HepG2 (cell line): Measurements from ENCODE around the gene CISD2. TPM values are rescaled to one million over a fixed set of nuclear protein-coding genes. Genes with fewer than 3 reads are reported as not detected.

Experiments
- ERF ChIP-seq: IDR thresholded peaks from 2 replicates; pipeline ENCODE4 v1.6.1; 2018; ENCODE audit warnings: missing biosample characterization, missing genetic modification reagents
- KLF15 ChIP-seq: sonication (generic); formaldehyde crosslinking; IDR thresholded peaks from 2 replicates; pipeline ENCODE4 v1.8.1; 2023; ENCODE audit warnings: borderline replicate concordance, mild to moderate bottlenecking, inconsistent platforms, missing genetic modification reagents, mixed read lengths
- NR2F1 ChIP-seq, 2 experiments: fragments of 450-650 bp in 1 of 2; formaldehyde crosslinking in 1 of 2; IDR thresholded peaks; 2 replicates each; pipeline versions ENCODE4 v1.5.0 to v1.6.1; 2016 to 2020; ENCODE audit warnings: mild to moderate bottlenecking in 1 of 2, missing compliant biosample characterization in 1 of 2, missing genetic modification reagents in 1 of 2, moderate library complexity in 1 of 2
- SP140L ChIP-seq: sonication (generic); formaldehyde crosslinking; IDR thresholded peaks from 2 replicates; pipeline ENCODE4 v1.4.0; 2020; ENCODE audit warnings: missing genetic modification reagents, borderline replicate concordance
- ZBTB8A ChIP-seq: sonication (generic); formaldehyde crosslinking; IDR thresholded peaks from 2 replicates; pipeline ENCODE4 v1.4.0; 2020; ENCODE audit warnings: mild to moderate bottlenecking, low read depth, missing genetic modification reagents, borderline replicate concordance
- ZFX ChIP-seq: sonication (generic); formaldehyde crosslinking; IDR thresholded peaks from 2 replicates; pipeline ENCODE4 v1.4.0; 2020; ENCODE audit warnings: mild to moderate bottlenecking, low read depth, missing genetic modification reagents, moderate library complexity
- ZMYM4 ChIP-seq: sonication (generic); formaldehyde crosslinking; IDR thresholded peaks from 2 replicates; pipeline ENCODE4 v1.8.1; 2023; ENCODE audit warnings: mild to moderate bottlenecking, missing genetic modification reagents
- ZNF124 ChIP-seq: sonication (generic); formaldehyde crosslinking; IDR thresholded peaks from 2 replicates; pipeline ENCODE4 v1.4.0; 2020; ENCODE audit warnings: missing genetic modification reagents
- ZNF263 ChIP-seq: sonication (generic); formaldehyde crosslinking; IDR thresholded peaks from 2 replicates; pipeline ENCODE4 v1.4.0; 2020; ENCODE audit warnings: missing genetic modification reagents
- ZNF407 ChIP-seq: sonication (generic); formaldehyde crosslinking; IDR thresholded peaks from one replicate; pipeline ENCODE4 v1.5.1; 2020; ENCODE audit warnings: mild to moderate bottlenecking, missing genetic modification reagents; ENCODE audit errors: not compliant biosample characterization
- ZNF432 ChIP-seq: sonication (generic); formaldehyde crosslinking; IDR thresholded peaks from 2 replicates; pipeline ENCODE4 v1.5.0; 2020; ENCODE audit warnings: missing genetic modification reagents, mild to moderate bottlenecking, borderline replicate concordance
- polyA plus RNA-seq, 8 experiments: library from polyadenylated mRNA; depleted of rRNA in 3 of 8; stranded (reverse) in 7 of 8; unstranded in 1 of 8; fragments of >200 nt; fragmentation: Illumina TruSeq in 4 of 8; extraction: Trizol in 4 of 8; gene quantifications; 2 replicates each; pipeline versions ENCODE4 v1.2.1 to v1.2.3, GENCODE V29; 2011 to 2016; ENCODE audit warnings: low read depth in 4 of 8, missing spikeins in 1 of 8, mixed read lengths in 1 of 8; ENCODE audit not compliant: insufficient read depth in 1 of 8
- total RNA-seq, 5 experiments: library from RNA; depleted of rRNA; stranded (reverse); fragments of >200 nt; fragmentation: Illumina TruSeq; extraction: Trizol; gene quantifications; 2 replicates each; pipeline ENCODE4 v1.2.3, GENCODE V29; 2016; ENCODE audit warnings: low read depth in 1 of 5
- TF ChIP-seq, protein P1 (sequence below): sonication (generic); formaldehyde crosslinking; IDR thresholded peaks from 2 replicates; pipeline ENCODE4 v1.9.0; 2021; ENCODE audit warnings: missing genetic modification reagents, borderline replicate concordance
- TF ChIP-seq, protein P2 (sequence below): sonication (generic); formaldehyde crosslinking; IDR thresholded peaks from 2 replicates; pipeline ENCODE4 v1.9.0; 2022; ENCODE audit warnings: low read depth, missing genetic modification reagents

CISD2 gene
- total and polyA plus RNA-seq, 2 of the 13 experiments (the other 11 are each of a cell fraction or from before 2014, with no cell fraction given): 24.5 to 37.7 TPM

GRCh38 chr4:102868781-102869568, at the start of gene CISD2 (continued):
- peak; percentile 62 for TF ChIP-seq ZNF407
- TF ChIP-seq ZFX (CRISPR knock-in tag): peak; percentile 94
- peak; percentile 95 for TF ChIP-seq ZMYM4 (CRISPR knock-in tag)
- TF ChIP-seq, protein P1, sequence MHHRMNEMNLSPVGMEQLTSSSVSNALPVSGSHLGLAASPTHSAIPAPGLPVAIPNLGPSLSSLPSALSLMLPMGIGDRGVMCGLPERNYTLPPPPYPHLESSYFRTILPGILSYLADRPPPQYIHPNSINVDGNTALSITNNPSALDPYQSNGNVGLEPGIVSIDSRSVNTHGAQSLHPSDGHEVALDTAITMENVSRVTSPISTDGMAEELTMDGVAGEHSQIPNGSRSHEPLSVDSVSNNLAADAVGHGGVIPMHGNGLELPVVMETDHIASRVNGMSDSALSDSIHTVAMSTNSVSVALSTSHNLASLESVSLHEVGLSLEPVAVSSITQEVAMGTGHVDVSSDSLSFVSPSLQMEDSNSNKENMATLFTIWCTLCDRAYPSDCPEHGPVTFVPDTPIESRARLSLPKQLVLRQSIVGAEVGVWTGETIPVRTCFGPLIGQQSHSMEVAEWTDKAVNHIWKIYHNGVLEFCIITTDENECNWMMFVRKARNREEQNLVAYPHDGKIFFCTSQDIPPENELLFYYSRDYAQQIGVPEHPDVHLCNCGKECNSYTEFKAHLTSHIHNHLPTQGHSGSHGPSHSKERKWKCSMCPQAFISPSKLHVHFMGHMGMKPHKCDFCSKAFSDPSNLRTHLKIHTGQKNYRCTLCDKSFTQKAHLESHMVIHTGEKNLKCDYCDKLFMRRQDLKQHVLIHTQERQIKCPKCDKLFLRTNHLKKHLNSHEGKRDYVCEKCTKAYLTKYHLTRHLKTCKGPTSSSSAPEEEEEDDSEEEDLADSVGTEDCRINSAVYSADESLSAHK (CRISPR knock-in tag): no peak
- TF ChIP-seq SP140L (CRISPR knock-in tag): no peak
- TF ChIP-seq ERF: peak; percentile 95
- peak; percentile 10 to 32; a peak in 1 of 4 replicates for TF ChIP-seq NR2F1 (CRISPR knock-in tag; IDR thresholded peaks at IDR 0.05)
- no peak for TF ChIP-seq ZNF124 (CRISPR knock-in tag)
- TF ChIP-seq ZNF432 (CRISPR knock-in tag): no peak
- no peak for TF ChIP-seq ZNF263 (CRISPR knock-in tag)
- TF ChIP-seq ZBTB8A: peak; percentile 94
- TF ChIP-seq KLF15 (CRISPR knock-in tag): no peak; the same call in 1 of the 2 replicates
- TF ChIP-seq, protein P2, sequence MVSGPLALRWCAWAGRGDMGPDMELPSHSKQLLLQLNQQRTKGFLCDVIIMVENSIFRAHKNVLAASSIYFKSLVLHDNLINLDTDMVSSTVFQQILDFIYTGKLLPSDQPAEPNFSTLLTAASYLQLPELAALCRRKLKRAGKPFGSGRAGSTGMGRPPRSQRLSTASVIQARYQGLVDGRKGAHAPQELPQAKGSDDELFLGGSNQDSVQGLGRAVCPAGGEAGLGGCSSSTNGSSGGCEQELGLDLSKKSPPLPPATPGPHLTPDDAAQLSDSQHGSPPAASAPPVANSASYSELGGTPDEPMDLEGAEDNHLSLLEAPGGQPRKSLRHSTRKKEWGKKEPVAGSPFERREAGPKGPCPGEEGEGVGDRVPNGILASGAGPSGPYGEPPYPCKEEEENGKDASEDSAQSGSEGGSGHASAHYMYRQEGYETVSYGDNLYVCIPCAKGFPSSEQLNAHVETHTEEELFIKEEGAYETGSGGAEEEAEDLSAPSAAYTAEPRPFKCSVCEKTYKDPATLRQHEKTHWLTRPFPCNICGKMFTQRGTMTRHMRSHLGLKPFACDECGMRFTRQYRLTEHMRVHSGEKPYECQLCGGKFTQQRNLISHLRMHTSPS (CRISPR knock-in tag): no peak; the same call in 1 of the 2 replicates
